Measurements from ENCODE around the gene LMF1. TPM values are rescaled to one million over a fixed set of nuclear protein-coding genes. Genes with fewer than 3 reads are reported as not detected.
A peak's percentile ranks its signal among the peaks of the same experiment; 100 is the strongest.

Gene LMF1
- total and polyA plus RNA-seq, 8 donors: 7.6 to 121 (median 15.8) TPM

GRCh38 chr16:988471-989353 lies 17.9 kb upstream of the LMF1 start:
- intact Hi-C loops (cut with DNase I; ENCODE audit: low total_unique reads): no loop called here
- DNase-seq: no peak
- Histone ChIP-seq H3K27me3 (peaks cover 0 to 80% (median 9%) of the 10 kb centered on the region in 3 donors), H3K4me1 (no peaks in the 10 kb centered on the region), H3K27ac (no peak overlapping the region), H3K9me3 (no peaks in the 10 kb centered on the region), H3K4me3 (no peak overlapping the region), H3K36me3 (no peaks in the 10 kb centered on the region)
- WGBS, 5 donors: 59 to 76% (median 72%) methylated on average over 20 to 35 of the region's 35 CpGs
- TF ChIP-seq POLR2AphosphoS5 (IDR thresholded peaks at IDR 0.05) (no peak), EP300 (IDR thresholded peaks at IDR 0.05) (no peak), POLR2A (IDR thresholded peaks at IDR 0.05) (no peak)
- TF ChIP-seq, protein P1, sequence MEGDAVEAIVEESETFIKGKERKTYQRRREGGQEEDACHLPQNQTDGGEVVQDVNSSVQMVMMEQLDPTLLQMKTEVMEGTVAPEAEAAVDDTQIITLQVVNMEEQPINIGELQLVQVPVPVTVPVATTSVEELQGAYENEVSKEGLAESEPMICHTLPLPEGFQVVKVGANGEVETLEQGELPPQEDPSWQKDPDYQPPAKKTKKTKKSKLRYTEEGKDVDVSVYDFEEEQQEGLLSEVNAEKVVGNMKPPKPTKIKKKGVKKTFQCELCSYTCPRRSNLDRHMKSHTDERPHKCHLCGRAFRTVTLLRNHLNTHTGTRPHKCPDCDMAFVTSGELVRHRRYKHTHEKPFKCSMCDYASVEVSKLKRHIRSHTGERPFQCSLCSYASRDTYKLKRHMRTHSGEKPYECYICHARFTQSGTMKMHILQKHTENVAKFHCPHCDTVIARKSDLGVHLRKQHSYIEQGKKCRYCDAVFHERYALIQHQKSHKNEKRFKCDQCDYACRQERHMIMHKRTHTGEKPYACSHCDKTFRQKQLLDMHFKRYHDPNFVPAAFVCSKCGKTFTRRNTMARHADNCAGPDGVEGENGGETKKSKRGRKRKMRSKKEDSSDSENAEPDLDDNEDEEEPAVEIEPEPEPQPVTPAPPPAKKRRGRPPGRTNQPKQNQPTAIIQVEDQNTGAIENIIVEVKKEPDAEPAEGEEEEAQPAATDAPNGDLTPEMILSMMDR (IDR thresholded peaks at IDR 0.05): no peak

DNA sequence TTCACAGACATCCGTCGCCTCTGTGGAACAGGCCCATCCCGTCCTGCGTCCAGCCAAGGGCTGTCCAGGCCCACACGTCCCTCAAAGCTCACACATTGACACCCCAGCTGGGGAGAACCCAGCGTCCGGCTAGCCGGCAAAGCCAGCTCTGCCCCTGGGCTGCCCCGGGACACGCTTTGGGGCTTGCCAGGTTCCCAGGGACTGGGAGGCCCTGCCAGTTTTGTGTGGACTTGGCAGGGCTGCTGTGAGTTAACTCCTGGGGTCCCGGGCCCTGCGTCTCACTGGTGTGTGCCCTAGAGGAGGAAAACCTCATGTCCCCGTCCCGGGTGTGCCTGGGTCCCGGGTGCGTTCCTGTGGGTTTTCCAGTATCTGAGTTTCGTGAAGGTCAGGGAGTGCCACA lies 17.1 kb upstream of the LMF1 start:
- Histone ChIP-seq H3K27me3 (peaks cover 0 to 86% (median 16%) of the 10 kb centered on the region in 3 donors), H3K9me3 (no peaks in the 10 kb centered on the region), H3K36me3 (no peaks in the 10 kb centered on the region), H3K27ac (no peak overlapping the region), H3K4me1 (no peaks in the 10 kb centered on the region), H3K4me3 (no peak overlapping the region)
- DNase-seq: no peak
- 64 to 86% (median 75%) methylated on average over 15 to 17 of the region's 17 CpGs for WGBS, 5 donors
- TF ChIP-seq, protein P1 (IDR thresholded peaks at IDR 0.05): no peak
- TF ChIP-seq POLR2A (IDR thresholded peaks at IDR 0.05): no peak
- no peak for TF ChIP-seq POLR2AphosphoS5 (IDR thresholded peaks at IDR 0.05)
- no peak for TF ChIP-seq EP300 (IDR thresholded peaks at IDR 0.05)
- intact Hi-C loops (cut with DNase I; ENCODE audit: low total_unique reads): no loop called here

- no peaks in the 10 kb centered on the region for H3K9me3 ChIP-seq
- no peaks in the 10 kb centered on the region for H3K36me3 ChIP-seq
Observed at GRCh38 chr16:986925-987582, 16.3 kb upstream of the LMF1 start.

DNA sequence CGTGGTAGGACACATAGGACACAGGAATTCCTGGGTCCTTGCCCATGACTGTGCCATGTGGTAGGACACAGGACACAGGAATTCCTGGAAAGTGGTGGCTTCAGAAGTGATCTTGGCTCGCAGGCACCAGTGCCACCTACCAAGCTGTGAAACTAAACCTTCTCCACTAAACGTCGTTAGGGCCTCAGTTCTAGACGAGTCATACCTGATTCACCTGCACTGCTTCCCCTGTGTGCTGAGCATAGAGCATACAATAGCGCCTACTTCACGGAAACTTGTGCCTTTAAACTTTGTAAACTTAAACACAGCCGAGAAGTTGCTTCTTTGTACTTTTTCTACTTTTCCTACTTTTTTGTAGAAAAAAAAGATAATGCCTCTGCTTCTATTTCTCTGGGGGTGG lies 15.6 kb upstream of the LMF1 start:
- Histone ChIP-seq H3K4me3 (no peak overlapping the region), H3K9me3 (no peaks in the 10 kb centered on the region), H3K4me1 (peaks cover 7 to 11% (median 10%) of the 10 kb centered on the region in 4 donors), H3K36me3 (no peaks in the 10 kb centered on the region), H3K27me3 (peaks cover 0 to 88% (median 30%) of the 10 kb centered on the region in 3 donors), H3K27ac (no peak overlapping the region)
- 72 to 81% (median 79%) methylated on average over 8 of the region's 8 CpGs for WGBS, 5 donors
- TF ChIP-seq POLR2A (IDR thresholded peaks at IDR 0.05) (no peak), EP300 (IDR thresholded peaks at IDR 0.05) (no peak), POLR2AphosphoS5 (IDR thresholded peaks at IDR 0.05) (no peak)
- TF ChIP-seq, protein P1 (IDR thresholded peaks at IDR 0.05): no peak
- intact Hi-C loops (cut with DNase I; ENCODE audit: low total_unique reads): no loop called here
- DNase-seq: no peak

More at GRCh38 chr16:986925-987582, 16.3 kb upstream of the LMF1 start:
- Histone ChIP-seq H3K27ac (no peak overlapping the region), H3K4me1 (peaks cover 2 to 7% (median 5%) of the 10 kb centered on the region in 4 donors), H3K27me3 (peaks cover 0 to 86% (median 25%) of the 10 kb centered on the region in 3 donors), H3K4me3 (no peak overlapping the region)
- 72 to 84% (median 83%) methylated on average over 29 to 44 of the region's 44 CpGs for WGBS, 5 donors
- DNase-seq: peak in 1 of 2 donors; percentile 66
- TF ChIP-seq EP300 (IDR thresholded peaks at IDR 0.05): no peak
- no peak for TF ChIP-seq POLR2A (IDR thresholded peaks at IDR 0.05)
- TF ChIP-seq, protein P1 (IDR thresholded peaks at IDR 0.05): no peak
- no peak for TF ChIP-seq POLR2AphosphoS5 (IDR thresholded peaks at IDR 0.05)
- intact Hi-C loops (cut with DNase I; ENCODE audit: low total_unique reads): no loop called here
